Panc1 (cell line): ENCODE data around the gene ZNRF3. TPM values are rescaled to one million over a fixed set of nuclear protein-coding genes. Genes with fewer than 3 reads are reported as not detected.

Experiments used
- ATAC-seq: fragments of 200-7000 bp; cut with Tn5 transposase; 2 replicates; pipeline ENCODE4 v1.9.1; 2020; ENCODE audit warnings: mild to moderate bottlenecking, moderate library complexity
- BruUV-seq: library from RNA; stranded (reverse); fragments of 400-500 nt; replicated peaks from 2 replicates; lab custom pipeline; 2021; lab: Mats Ljungman, UMichigan
- CTCF ChIA-PET: fragments of 300-600 bp; sonication (Branson Sonifier 250); formaldehyde crosslinking; loops from one replicate; lab custom pipeline; 2022; ENCODE audit warnings: antibody characterized with exemption; lab: Charles Lee
- POLR2A ChIA-PET: fragments of 300-600 bp; sonication (Branson Sonifier 250); formaldehyde crosslinking; loops from one replicate; lab custom pipeline; 2022; ENCODE audit warnings: antibody characterized with exemption; lab: Charles Lee
- DNase-seq: peaks from one replicate; pipeline ENCODE4 v3.0.0-alpha.2; 2010; ENCODE audit warnings: low read depth, low spot score
- H3K27ac ChIP-seq: 2 replicates; pipeline ENCODE4 v1.5.1; 2011; ENCODE audit warnings: mild to moderate bottlenecking, low read length, inconsistent platforms
- H3K27me3 ChIP-seq: fragments of 200-500 bp; sonication (Bioruptor generic); 2 replicates; pipeline ENCODE4 v1.6.0; 2014; ENCODE audit warnings: low read length, inconsistent platforms; ENCODE audit not compliant: control insufficient read depth, insufficient read depth
- H3K36me3 ChIP-seq: fragments of 200-500 bp; sonication (Bioruptor generic); 2 replicates; pipeline ENCODE4 v1.5.1; 2014; ENCODE audit warnings: inconsistent platforms, mild to moderate bottlenecking, low read length, moderate library complexity; ENCODE audit not compliant: control insufficient read depth, insufficient read depth
- H3K4me1 ChIP-seq: 2 replicates; pipeline ENCODE4 v1.5.1; 2011; ENCODE audit warnings: inconsistent platforms, mild to moderate bottlenecking, low read length, moderate library complexity; ENCODE audit not compliant: control insufficient read depth, insufficient read depth
- H3K4me3 ChIP-seq, 2 experiments: 2 replicates each; pipeline ENCODE4 v1.5.1; 2011 to 2012; ENCODE audit warnings: low read depth in 2 of 2, low read length in 2 of 2, mild to moderate bottlenecking in 2 of 2, inconsistent platforms in 1 of 2, moderate library complexity in 1 of 2
- H3K9me3 ChIP-seq: fragments of 200-500 bp; sonication (Bioruptor generic); 2 replicates; pipeline ENCODE4 v1.5.1; 2014; ENCODE audit warnings: low read depth, mild to moderate bottlenecking, inconsistent platforms, low read length, moderate library complexity; ENCODE audit not compliant: control insufficient read depth, insufficient read depth
- POLR2AphosphoS5 ChIP-seq: IDR thresholded peaks from 2 replicates; pipeline ENCODE4 v1.6.1; 2012; ENCODE audit warnings: mild to moderate bottlenecking, low read depth, low read length, moderate library complexity
- REST ChIP-seq, 2 experiments: IDR thresholded peaks; 2 replicates each; pipeline ENCODE4 v1.6.1; 2011 to 2012; ENCODE audit warnings: low read depth in 2 of 2, control low read depth in 1 of 2, low read length in 1 of 2, mild to moderate bottlenecking in 1 of 2, moderate library complexity in 1 of 2; ENCODE audit not compliant: insufficient read depth in 1 of 2
- SIN3A ChIP-seq: IDR thresholded peaks from 2 replicates; pipeline ENCODE4 v1.6.1; 2012; ENCODE audit warnings: low read depth, mild to moderate bottlenecking, low read length, moderate library complexity, borderline replicate concordance; ENCODE audit not compliant: insufficient read depth
- TCF7L2 ChIP-seq: IDR thresholded peaks from 2 replicates; pipeline ENCODE4 v1.6.1; 2011; ENCODE audit warnings: mild to moderate bottlenecking, low read depth, low read length, inconsistent platforms
- in situ Hi-C: cut with HindIII; loops from 2 replicates; pipeline ENCODE4 v1.10.0; 2016; ENCODE audit warnings: low sequenced_read_pairs, low pct_unique_long_range_greater_than_20kb
- intact Hi-C: fragments of 100-400 bp; cut with micrococcal nuclease; formaldehyde crosslinking; loops from one replicate; pipeline ENCODE4 v1.10.0; 2022; ENCODE audit not compliant: unreplicated experiment
- total RNA-seq: library from RNA; stranded (reverse); gene quantifications from one replicate; pipeline ENCODE4 v1.2.1, GENCODE V29; 2021; ENCODE audit not compliant: unreplicated experiment
- TF ChIP-seq, protein P1 (sequence below): fragments of 450-650 bp; IDR thresholded peaks from 2 replicates; pipeline ENCODE4 v1.5.1; 2017; ENCODE audit warnings: mild to moderate bottlenecking

The ZNRF3 gene
- total RNA-seq, 1 experiment from 2014 or later = 7.3 TPM

DNA sequence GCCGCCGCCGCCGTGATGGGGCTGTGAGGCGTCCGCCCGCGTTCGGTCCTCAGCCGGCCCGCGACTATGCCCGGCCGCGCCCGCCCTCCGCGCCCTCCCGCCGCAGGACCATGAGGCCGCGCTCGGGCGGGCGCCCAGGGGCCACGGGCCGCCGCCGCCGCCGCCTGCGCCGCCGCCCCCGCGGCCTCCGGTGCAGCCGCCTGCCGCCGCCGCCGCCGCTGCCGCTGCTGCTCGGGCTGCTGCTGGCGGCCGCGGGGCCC, 215 bp downstream of the ZNRF3 start:
- ATAC-seq (no peak; the same call in 1 of the 2 replicates), DNase-seq (no peak)
- H3K36me3 ChIP-seq = no peaks in the 10 kb centered on the region
- H3K27me3 ChIP-seq = no peaks in the 10 kb centered on the region
- CTCF ChIA-PET = interaction anchor here (0.7 kb wide), 1 partner anchor 119 kb away, joined by 5 read pairs; no protein-coding TSS in a partner anchor
- intact Hi-C loops (no loop called here), in situ Hi-C loops (no loop called here)
- no TSS peak for BruUV-seq
- H3K9me3 ChIP-seq = no peaks in the 10 kb centered on the region
- H3K27ac ChIP-seq = no peak overlapping the region
- peaks cover 14% of the 10 kb centered on the region for H3K4me1 ChIP-seq
- POLR2A ChIA-PET = interaction anchor here (0.6 to 0.7 kb wide), 2 partner anchors 29 to 772 kb away, joined by 4 to 7 read pairs; no protein-coding TSS in a partner anchor
- H3K4me3 ChIP-seq = peak overlapping the region; percentile 51 to 60
- TF ChIP-seq SIN3A = no peak
- TF ChIP-seq, protein P1, sequence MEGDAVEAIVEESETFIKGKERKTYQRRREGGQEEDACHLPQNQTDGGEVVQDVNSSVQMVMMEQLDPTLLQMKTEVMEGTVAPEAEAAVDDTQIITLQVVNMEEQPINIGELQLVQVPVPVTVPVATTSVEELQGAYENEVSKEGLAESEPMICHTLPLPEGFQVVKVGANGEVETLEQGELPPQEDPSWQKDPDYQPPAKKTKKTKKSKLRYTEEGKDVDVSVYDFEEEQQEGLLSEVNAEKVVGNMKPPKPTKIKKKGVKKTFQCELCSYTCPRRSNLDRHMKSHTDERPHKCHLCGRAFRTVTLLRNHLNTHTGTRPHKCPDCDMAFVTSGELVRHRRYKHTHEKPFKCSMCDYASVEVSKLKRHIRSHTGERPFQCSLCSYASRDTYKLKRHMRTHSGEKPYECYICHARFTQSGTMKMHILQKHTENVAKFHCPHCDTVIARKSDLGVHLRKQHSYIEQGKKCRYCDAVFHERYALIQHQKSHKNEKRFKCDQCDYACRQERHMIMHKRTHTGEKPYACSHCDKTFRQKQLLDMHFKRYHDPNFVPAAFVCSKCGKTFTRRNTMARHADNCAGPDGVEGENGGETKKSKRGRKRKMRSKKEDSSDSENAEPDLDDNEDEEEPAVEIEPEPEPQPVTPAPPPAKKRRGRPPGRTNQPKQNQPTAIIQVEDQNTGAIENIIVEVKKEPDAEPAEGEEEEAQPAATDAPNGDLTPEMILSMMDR = no peak
- TF ChIP-seq TCF7L2 = no peak
- no peak for TF ChIP-seq POLR2AphosphoS5
- TF ChIP-seq REST (IDR thresholded peaks at IDR 0.05; ENCODE audit: insufficient read depth in 1 of 2, low read depth in 2 of 2, low read length in 1 of 2) = no peak

DNA sequence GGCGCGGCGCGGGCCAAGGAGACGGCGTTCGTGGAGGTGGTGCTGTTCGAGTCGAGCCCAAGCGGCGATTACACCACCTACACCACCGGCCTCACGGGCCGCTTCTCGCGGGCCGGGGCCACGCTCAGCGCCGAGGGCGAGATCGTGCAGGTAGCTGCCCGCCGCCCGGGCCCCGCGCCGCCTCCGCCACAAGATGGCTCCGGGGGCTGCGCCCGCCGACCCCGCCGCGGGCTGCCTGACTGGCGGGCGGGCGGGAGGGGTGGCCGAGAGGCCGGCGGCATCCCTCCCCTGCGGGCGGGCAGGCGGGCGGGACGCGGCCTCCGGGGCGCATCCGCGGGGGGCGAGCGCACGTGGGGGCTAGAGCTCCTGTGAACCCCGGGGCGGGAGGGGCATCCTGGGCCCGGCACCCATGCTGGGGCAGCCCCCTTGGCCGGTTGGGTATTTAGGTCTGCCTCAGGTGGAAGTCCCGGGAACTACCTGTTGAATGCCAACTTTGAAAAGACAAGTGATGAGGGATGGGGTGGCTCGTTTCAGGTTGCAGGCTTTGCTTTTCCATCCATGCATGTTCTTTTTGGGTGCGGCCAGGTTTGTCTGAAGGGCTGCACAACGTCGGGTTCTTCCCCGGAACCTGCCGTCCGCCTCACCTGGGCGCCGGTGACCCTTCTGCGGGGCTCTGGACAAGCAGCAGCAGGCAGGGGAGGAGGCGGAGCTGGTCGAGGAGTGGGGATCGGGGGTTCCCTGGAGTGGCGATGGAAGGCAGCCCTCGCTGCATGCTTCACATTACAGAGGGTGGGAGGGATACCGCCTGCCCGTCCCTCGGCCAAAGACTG, 760 bp downstream of the ZNRF3 start:
- BruUV-seq = no TSS peak
- ChIA-PET POLR2A (interaction anchor here (0.6 kb wide), 1 partner anchor 126 kb away, joined by 3 read pairs; no protein-coding TSS in a partner anchor), CTCF (no interaction called here)
- TF ChIP-seq TCF7L2 (no peak), SIN3A (no peak), POLR2AphosphoS5 (no peak), REST (IDR thresholded peaks at IDR 0.05; ENCODE audit: insufficient read depth in 1 of 2, low read depth in 2 of 2, low read length in 1 of 2) (no peak)
- TF ChIP-seq, protein P1 = no peak
- in situ Hi-C loops = no loop called here
- ATAC-seq = peak; percentile 64
- DNase-seq = no peak
- no peaks in the 10 kb centered on the region for H3K9me3 ChIP-seq
- no peaks in the 10 kb centered on the region for H3K27me3 ChIP-seq
- H3K36me3 ChIP-seq = no peaks in the 10 kb centered on the region
- intact Hi-C loops = no loop called here
- peak overlapping the region; percentile 51 to 60 for H3K4me3 ChIP-seq
- H3K27ac ChIP-seq = no peak overlapping the region
- peaks cover 14% of the 10 kb centered on the region for H3K4me1 ChIP-seq
